GM18951 (cell line): ENCODE data around the gene ZFAND2B.
A peak's percentile ranks its signal among the peaks of the same experiment; 100 is the strongest.
"Not testable (repeated sequence)": the region's sequence is repeated elsewhere in the genome, so short reads cannot be mapped to it uniquely, and the experiment has no call there.

ENCODE experiments used
- POLR2A ChIP-seq: IDR thresholded peaks from 4 replicates; pipeline ENCODE4 v1.6.1; 2011; ENCODE audit warnings: mild to moderate bottlenecking; ENCODE audit not compliant: insufficient read length, insufficient read depth; ENCODE audit errors: extremely low read depth
- in situ Hi-C: fragments of 300-500 bp; cut with MboI; formaldehyde crosslinking; loops from one replicate; pipeline ENCODE4 v1.12.0; 2022; ENCODE audit warnings: low sequenced_read_pairs, mixed read lengths, inconsistent platforms; ENCODE audit not compliant: unreplicated experiment

Gene ZFAND2B

GRCh38 chr2:219249203-219249980, 42.8 kb downstream of the ZFAND2B start:
- peak; percentile 45 for TF ChIP-seq POLR2A

DNA sequence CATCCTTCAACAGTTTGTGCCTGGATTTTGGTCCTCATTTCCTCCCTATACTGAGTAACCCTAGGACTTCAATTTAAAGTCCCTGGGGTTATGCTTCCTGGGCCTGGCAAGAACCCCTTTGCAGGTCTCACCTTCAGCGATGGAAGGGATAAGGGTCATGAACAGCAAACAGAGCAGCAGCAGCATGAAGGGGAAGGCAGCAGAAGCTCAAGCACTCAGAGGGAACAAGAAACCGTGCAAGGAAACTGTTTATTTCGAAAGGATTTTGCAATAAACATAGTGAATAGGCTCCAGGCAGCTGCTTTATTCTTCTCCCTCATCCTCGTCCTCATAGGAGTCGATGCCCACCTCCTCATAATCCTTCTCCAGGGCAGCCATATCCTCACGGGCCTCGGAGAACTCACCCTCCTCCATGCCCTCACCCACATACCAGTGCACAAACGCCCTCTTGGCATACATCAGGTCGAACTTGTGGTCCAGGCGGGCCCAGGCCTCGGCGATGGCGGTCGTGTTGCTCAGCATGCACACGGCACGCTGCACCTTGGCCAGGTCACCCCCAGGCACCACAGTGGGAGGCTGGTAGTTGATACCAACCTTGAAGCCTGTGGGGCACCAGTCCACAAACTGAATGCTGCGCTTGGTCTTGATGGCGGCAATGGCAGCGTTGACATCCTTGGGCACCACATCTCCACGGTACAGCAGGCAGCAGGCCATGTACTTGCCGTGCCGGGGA, 43.6 kb downstream of the ZFAND2B start:
- TF ChIP-seq POLR2A, result peak; percentile 30
- in situ Hi-C loops, result no loop called here

More at GRCh38 chr2:219249203-219249980, 42.8 kb downstream of the ZFAND2B start:
- in situ Hi-C loops, result no loop called here

DNA sequence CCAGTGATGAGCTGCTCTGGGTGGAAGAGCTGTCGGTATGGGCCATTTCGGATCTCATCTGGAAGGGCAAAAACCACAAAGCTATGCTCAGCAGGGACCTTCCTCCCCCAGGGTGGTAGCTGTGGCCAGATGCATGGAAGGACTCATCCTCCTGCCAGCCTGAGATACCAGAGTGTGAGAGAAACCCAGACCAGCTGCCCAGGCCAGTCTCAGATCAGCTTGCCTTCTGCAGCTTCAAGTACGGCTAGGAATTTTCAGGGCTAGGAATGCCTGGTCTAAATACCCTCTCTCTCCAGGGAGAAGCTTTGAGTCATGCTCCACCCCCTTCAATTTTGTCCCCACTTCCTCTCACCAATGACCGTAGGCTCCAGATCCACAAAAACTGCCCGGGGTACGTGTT, 45.1 kb downstream of the ZFAND2B start:
- in situ Hi-C loops, result no loop called here
- TF ChIP-seq POLR2A, result no peak

- no peak for TF ChIP-seq POLR2A
- in situ Hi-C loops, result no loop called here
Measured at GRCh38 chr2:219252084-219252483, 45.5 kb downstream of the ZFAND2B start.

GRCh38 chr2:219252570-219252899, 46.0 kb downstream of the ZFAND2B start:
- TF ChIP-seq POLR2A, result no peak

DNA sequence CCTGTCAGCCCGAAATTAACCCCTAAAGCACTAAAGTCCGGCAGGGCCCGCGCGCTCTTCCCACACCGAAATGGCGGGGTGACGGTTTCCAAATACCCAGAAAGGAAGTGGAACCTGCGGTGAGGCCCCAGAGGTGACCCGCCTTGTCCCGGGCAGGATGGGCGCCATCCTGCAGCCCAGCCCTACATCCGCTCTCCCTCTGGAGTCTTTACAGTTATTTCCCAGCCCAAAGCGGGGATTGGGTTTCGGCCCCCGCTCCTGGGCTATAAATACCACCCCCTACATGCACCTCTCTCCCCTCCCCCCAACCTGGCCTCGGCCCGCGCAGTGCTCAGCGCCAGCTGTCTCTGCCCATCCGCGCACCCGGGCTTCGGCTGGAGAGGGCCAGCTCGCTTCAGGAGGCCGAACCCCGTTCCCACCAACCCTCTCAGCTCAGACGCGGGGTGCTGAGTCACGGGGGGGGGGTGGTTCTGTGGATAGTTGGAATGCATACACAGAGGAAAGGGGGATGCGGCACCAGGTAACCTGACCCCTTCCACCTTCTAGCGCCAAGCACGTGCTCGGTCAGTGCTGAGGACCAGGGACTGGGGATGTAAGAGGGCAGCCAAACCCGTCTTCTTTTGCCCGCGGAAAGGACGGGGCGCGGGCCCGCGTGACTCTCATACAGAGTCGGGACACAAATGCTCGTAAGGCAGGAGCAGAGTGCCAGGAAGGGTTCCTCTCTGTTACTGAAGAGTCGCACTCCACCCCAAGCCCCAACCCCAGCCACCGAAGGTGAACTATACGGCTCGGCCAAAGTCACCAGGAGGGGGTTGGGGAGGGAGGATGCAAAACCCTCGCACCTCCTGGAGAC, 46.5 kb downstream of the ZFAND2B start, which contains the start of gene TUBA4B:
Gene TUBA4B, plus strand, starts transcription at position 344 of the 853 bp plus-strand sequence. Its CDS starts 165 bp downstream, at position 509.
- peak; percentile 50 for TF ChIP-seq POLR2A
- in situ Hi-C loops, result no loop called here

More at GRCh38 chr2:219252570-219252899, 46.0 kb downstream of the ZFAND2B start:
- in situ Hi-C loops, result no loop called here

DNA sequence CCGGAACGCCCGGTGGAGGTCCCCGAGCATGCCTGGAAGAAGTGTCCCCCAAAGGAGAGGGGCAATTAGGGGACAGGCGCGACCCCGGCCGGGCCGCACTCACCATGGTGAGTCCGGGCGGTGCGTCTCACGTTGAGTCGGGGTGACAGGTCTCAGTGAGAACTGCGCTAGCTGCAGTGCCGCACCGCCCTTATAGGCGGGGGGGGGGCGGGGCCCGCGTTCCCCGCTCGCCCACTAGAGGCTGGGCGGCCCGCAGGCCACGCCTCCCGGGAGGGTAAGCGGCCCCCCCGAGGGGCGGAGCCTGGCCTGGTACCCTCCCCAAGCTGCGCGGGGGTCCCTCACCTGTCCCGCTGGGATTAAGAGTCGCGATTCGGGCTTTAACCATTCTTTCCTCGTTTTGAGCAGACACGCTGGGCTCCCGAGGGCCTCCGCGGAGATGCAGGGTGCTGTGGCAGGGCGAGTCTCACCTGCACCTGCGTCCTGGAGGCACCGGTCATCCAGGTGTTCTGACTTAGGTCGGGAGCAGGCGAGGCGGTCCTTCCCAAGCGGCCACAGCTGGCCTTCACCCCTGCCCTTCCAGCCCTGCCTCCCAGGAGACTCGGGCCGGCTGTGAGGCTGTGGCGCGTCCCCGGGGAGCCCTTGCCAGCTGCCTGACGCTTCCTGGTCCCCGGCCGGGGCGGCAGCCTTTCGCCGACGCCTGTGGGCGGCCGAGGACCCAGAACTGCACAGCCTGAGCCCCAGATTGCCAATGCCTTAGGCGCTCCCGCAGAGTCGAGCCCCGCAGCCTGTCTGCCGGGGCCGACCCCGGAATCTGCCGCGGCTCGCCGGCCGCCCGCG, 47.4 kb downstream of the ZFAND2B start, which contains the start of gene TUBA4A:
Gene TUBA4A, minus strand, starts transcription at position 166 of the 837 bp plus-strand sequence. Its CDS starts 60 bp downstream, at position 106.
- in situ Hi-C loops, result no loop called here
- TF ChIP-seq POLR2A, result peak; percentile 100

GRCh38 chr2:219254590-219255201, 48.1 kb downstream of the ZFAND2B start:
- in situ Hi-C loops, result no loop called here
- TF ChIP-seq POLR2A, result no peak

DNA sequence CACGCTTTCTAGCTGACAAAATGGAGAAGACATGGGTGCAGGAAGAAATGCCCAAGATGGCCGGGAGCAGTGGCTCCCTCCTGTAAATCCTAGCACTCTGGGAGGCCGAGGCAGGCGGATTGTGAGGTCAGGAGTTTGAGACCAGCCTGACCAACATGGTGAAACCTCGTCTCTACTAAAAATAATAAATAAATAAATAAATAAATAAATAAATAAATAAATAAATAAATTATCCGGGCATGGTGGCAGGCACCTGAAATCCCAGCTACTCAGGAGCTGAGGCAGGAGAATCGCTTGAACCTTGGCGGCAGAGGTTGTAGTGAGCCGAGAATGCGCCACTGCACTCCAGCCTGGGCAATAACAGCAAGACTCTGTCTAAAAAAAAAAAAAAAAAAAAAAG, 52.4 kb downstream of the ZFAND2B start:
- in situ Hi-C loops, result not testable (repeated sequence)
